Kidney epithelial cell (primary cell): ENCODE measurements around the gene PEPD. TPM values are rescaled to one million over a fixed set of nuclear protein-coding genes. Genes with fewer than 3 reads are reported as not detected.

Experiments
- DNase-seq: peaks from one replicate; pipeline ENCODE4 v3.0.0-alpha.2; 2010; ENCODE audit warnings: low read depth
- H3K27me3 ChIP-seq: 2 replicates; pipeline ENCODE4 v1.6.0; 2011; ENCODE audit warnings: low read length; ENCODE audit not compliant: control insufficient read depth, insufficient read depth
- H3K36me3 ChIP-seq: 2 replicates; pipeline ENCODE4 v1.5.1; 2011; ENCODE audit warnings: low read length; ENCODE audit not compliant: control insufficient read depth, insufficient read depth
- H3K4me3 ChIP-seq: 2 replicates; pipeline ENCODE4 v1.5.1; 2011; ENCODE audit warnings: low read depth, mild to moderate bottlenecking, control low read depth, low read length
- total RNA-seq: library from RNA; depleted of rRNA; stranded (reverse); fragments of >200 nt; gene quantifications from 2 replicates; pipeline ENCODE4 v1.2.3, GENCODE V29; 2015
- TF ChIP-seq, protein P1 (sequence below): IDR thresholded peaks from 2 replicates; pipeline ENCODE4 v1.5.1; 2011; ENCODE audit warnings: mild to moderate bottlenecking, moderate library complexity, low read length, control low read depth, inconsistent platforms; ENCODE audit not compliant: insufficient read depth, poor library complexity, severe bottlenecking

The PEPD gene
- total RNA-seq, 1 donor from 2014 or later: 88.6 TPM

GRCh38 chr19:33403221-33403972, 118.2 kb downstream of the PEPD start:
- no peaks in the 10 kb centered on the region for H3K27me3 ChIP-seq
- no peak overlapping the region for H3K4me3 ChIP-seq
- DNase-seq: no peak
- no peaks in the 10 kb centered on the region for H3K36me3 ChIP-seq
- TF ChIP-seq, protein P1, sequence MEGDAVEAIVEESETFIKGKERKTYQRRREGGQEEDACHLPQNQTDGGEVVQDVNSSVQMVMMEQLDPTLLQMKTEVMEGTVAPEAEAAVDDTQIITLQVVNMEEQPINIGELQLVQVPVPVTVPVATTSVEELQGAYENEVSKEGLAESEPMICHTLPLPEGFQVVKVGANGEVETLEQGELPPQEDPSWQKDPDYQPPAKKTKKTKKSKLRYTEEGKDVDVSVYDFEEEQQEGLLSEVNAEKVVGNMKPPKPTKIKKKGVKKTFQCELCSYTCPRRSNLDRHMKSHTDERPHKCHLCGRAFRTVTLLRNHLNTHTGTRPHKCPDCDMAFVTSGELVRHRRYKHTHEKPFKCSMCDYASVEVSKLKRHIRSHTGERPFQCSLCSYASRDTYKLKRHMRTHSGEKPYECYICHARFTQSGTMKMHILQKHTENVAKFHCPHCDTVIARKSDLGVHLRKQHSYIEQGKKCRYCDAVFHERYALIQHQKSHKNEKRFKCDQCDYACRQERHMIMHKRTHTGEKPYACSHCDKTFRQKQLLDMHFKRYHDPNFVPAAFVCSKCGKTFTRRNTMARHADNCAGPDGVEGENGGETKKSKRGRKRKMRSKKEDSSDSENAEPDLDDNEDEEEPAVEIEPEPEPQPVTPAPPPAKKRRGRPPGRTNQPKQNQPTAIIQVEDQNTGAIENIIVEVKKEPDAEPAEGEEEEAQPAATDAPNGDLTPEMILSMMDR: no peak

GRCh38 chr19:33402421-33403220, 119.0 kb downstream of the PEPD start:
- DNase-seq: no peak
- TF ChIP-seq, protein P1: peak; percentile 9
- no peaks in the 10 kb centered on the region for H3K36me3 ChIP-seq
- H3K27me3 ChIP-seq: no peaks in the 10 kb centered on the region
- H3K4me3 ChIP-seq: no peak overlapping the region

DNA sequence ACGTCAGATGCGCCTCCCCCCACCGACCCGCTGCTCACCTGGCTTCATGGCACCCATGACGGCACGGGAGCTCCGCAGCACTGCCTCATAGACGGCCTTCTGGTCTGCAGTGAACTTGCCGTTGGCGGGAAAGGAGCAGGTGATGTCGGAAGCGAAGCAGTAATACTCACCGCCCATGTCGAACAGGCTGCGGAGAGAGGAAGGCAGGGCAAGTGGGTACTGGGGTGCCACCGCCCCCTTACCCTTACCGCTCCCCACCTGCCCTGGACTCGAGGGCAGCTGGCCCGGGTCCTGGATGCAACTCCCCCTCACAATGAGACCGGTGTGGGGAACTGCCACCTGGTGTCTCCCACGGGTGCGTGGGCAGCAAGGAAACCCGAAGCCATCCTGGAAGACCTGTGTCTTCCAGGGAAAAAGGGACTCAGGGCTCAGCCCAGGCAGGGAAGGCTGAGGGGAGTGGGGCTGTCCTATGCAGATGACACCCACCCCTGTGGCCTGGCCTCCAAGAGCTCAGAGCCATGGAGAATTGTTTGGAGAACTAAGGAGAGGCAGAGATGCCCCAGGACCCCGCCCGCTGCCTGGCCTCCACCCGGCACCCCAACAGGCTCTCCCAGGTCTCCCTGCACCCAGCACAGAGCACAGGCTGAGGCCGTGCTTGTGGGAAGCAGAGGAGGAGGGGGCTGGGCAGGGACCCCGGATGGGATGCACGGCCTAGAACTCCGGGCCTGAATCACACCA, 119.7 kb downstream of the PEPD start:
- Histone ChIP-seq H3K36me3 (no peaks in the 10 kb centered on the region), H3K4me3 (no peak overlapping the region), H3K27me3 (no peaks in the 10 kb centered on the region)
- DNase-seq: no peak
- TF ChIP-seq, protein P1: no peak

GRCh38 chr19:33400856-33401682, 120.5 kb downstream of the PEPD start:
- H3K4me3 ChIP-seq: no peak overlapping the region
- no peaks in the 10 kb centered on the region for H3K36me3 ChIP-seq
- DNase-seq: no peak
- no peaks in the 10 kb centered on the region for H3K27me3 ChIP-seq
- TF ChIP-seq, protein P1: no peak
